Measurements from ENCODE around the gene ARHGEF40.

ARHGEF40 gene

GRCh38 chr14:21059842-21060613 lies 10.1 kb upstream of the ARHGEF40 start:
- DNase-seq (ENCODE audit: low read depth in 2 of 2): no peak

- no peak for DNase-seq (ENCODE audit: low read depth in 2 of 2)
These were observed 9.3 kb upstream of the ARHGEF40 start for GRCh38 chr14:21060614-21061346.

GRCh38 chr14:21061347-21061668 lies 8.8 kb upstream of the ARHGEF40 start:
- DNase-seq (ENCODE audit: low read depth in 2 of 2): no peak

- DNase-seq (ENCODE audit: low read depth in 2 of 2): no peak
These were observed 6.6 kb upstream of the ARHGEF40 start for GRCh38 chr14:21063479-21063878.

GRCh38 chr14:21066882-21067502 lies 3.1 kb upstream of the ARHGEF40 start:
- no peak for DNase-seq (ENCODE audit: low read depth in 2 of 2)

- no peak for DNase-seq (ENCODE audit: low read depth in 2 of 2)
These were observed 1.4 kb upstream of the ARHGEF40 start for GRCh38 chr14:21068521-21069387.

- no peak for DNase-seq (ENCODE audit: low read depth in 2 of 2)
These were observed 569 bp upstream of the ARHGEF40 start for GRCh38 chr14:21069388-21070082.

- DNase-seq (ENCODE audit: low read depth in 2 of 2): no peak
These were observed 613 bp downstream of the ARHGEF40 start for GRCh38 chr14:21070610-21071224.

GRCh38 chr14:21071225-21072030 lies 1.3 kb downstream of the ARHGEF40 start:
- no peak for DNase-seq (ENCODE audit: low read depth in 2 of 2)

- DNase-seq (ENCODE audit: low read depth in 2 of 2): no peak
These were observed 1.9 kb downstream of the ARHGEF40 start for GRCh38 chr14:21072031-21072473.

GRCh38 chr14:21072781-21073339 lies 2.8 kb downstream of the ARHGEF40 start:
- no peak for DNase-seq (ENCODE audit: low read depth in 2 of 2)

GRCh38 chr14:21073921-21074320 lies 3.8 kb downstream of the ARHGEF40 start:
- no peak for DNase-seq (ENCODE audit: low read depth in 2 of 2)

- no peak for DNase-seq (ENCODE audit: low read depth in 2 of 2)
These were observed 4.5 kb downstream of the ARHGEF40 start for GRCh38 chr14:21074398-21075272.

- no peak for DNase-seq (ENCODE audit: low read depth in 2 of 2)
These were observed 5.8 kb downstream of the ARHGEF40 start for GRCh38 chr14:21075719-21076437.

- DNase-seq (ENCODE audit: low read depth in 2 of 2): no peak
These were observed 7.6 kb downstream of the ARHGEF40 start for GRCh38 chr14:21077672-21078071.

GRCh38 chr14:21078287-21078686 lies 8.2 kb downstream of the ARHGEF40 start:
- DNase-seq (ENCODE audit: low read depth in 2 of 2): no peak

- no peak for DNase-seq (ENCODE audit: low read depth in 2 of 2)
These were observed 8.6 kb downstream of the ARHGEF40 start for GRCh38 chr14:21078726-21079125.
